Subcutaneous adipose tissue (tissue), 4 donors: ENCODE measurements around the gene AMOTL2. TPM values are rescaled to one million over a fixed set of nuclear protein-coding genes. Genes with fewer than 3 reads are reported as not detected.

Experiments used
- total RNA-seq, 4 donors: library from RNA; depleted of rRNA; stranded (reverse); fragments of >200 nt; gene quantifications; one replicate each; pipeline ENCODE4 v1.1.0, GENCODE V29; 2016
- TF ChIP-seq, protein P1 (sequence below): fragments of 450-650 bp; IDR thresholded peaks from one replicate; pipeline ENCODE4 v1.5.1; 2016; ENCODE audit warnings: low read depth, mild to moderate bottlenecking, control low read depth, antibody characterized with exemption, moderate library complexity

AMOTL2 gene
- total RNA-seq, 4 donors from 2014 or later = 92.4 to 320 (median 137) TPM

GRCh38 chr3:134340362-134340981 is 33.8 kb downstream of the AMOTL2 start:
- TF ChIP-seq, protein P1, sequence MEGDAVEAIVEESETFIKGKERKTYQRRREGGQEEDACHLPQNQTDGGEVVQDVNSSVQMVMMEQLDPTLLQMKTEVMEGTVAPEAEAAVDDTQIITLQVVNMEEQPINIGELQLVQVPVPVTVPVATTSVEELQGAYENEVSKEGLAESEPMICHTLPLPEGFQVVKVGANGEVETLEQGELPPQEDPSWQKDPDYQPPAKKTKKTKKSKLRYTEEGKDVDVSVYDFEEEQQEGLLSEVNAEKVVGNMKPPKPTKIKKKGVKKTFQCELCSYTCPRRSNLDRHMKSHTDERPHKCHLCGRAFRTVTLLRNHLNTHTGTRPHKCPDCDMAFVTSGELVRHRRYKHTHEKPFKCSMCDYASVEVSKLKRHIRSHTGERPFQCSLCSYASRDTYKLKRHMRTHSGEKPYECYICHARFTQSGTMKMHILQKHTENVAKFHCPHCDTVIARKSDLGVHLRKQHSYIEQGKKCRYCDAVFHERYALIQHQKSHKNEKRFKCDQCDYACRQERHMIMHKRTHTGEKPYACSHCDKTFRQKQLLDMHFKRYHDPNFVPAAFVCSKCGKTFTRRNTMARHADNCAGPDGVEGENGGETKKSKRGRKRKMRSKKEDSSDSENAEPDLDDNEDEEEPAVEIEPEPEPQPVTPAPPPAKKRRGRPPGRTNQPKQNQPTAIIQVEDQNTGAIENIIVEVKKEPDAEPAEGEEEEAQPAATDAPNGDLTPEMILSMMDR = no peak

DNA sequence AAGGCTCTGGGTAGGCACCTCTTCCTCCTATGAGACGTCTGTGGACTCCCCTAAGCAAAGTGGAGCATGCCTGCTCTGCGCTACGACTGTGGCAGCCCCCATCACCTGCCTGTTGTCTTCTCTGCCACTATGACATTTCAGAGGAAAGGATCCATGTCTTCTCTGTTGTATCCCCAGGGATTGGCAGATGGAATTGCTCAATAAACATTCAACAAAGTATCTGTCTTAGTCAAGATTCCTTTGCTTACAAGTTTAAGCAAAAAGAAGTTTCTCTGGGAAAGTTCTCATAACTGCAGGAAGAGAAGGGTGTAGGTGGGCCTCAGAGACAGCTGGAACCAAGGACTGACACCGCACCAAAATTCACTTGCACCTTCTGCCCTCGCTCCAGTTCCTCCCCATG is 34.3 kb downstream of the AMOTL2 start:
- TF ChIP-seq, protein P1 = no peak

- TF ChIP-seq, protein P1 = no peak
Measured at GRCh38 chr3:134339331-134339730, 34.9 kb downstream of the AMOTL2 start.

- TF ChIP-seq, protein P1 = no peak
Measured at GRCh38 chr3:134338516-134339261, 35.6 kb downstream of the AMOTL2 start.

- TF ChIP-seq, protein P1 = no peak
Measured at GRCh38 chr3:134338201-134338512, 36.1 kb downstream of the AMOTL2 start.

DNA sequence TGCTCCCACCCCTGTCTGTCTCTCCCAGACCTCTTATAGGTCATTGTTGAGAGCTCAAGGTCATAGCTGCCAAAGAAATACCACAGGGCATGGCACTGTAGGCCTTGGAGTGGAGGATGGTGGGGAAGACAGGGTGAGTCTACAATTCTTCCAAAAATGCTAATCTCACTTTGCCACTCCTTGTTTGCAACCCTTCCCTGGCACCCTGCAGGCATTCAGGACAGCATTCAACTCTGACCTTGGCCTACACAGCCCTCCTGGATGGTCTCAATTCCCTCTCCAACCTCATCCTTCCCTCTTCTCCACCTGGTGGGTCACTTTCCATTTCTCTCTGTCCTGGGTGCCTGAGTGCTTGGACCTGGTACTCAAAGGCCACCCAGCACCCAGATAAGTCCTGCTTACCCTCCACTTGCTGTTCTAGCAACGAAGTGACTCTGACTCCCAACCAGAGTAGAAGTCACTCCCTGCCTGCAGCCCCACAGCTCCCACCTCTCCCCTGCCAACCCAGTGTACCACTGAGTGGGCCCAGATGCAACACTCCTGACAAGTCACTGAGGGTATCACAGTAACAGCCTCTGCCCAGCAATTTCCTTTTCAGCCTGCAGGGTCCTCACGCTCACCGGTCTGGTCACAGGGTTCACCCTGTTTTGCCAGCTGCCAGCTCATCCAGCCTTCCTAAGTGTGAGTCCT is 36.6 kb downstream of the AMOTL2 start:
- TF ChIP-seq, protein P1 = no peak

DNA sequence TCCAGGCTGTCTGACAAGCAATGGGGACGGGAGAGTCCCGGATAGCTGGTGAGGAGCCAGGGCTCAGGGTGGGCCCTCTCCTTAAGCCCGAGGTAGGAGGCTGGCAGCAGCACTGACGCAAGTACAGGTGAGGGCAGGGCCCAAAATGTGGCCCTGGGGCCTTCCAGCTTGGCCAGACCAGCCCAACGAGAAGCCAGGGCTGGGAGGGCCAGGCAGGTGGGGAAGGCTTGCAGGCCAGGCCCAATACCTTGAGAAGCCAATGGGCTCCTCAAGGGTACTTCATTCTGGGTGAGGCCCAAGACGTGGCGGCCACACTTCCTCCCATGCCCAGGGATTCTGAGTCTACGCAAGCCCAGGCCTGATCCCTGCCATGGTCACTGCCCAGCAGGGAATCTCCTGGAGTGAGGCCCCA is 37.2 kb downstream of the AMOTL2 start:
- TF ChIP-seq, protein P1 = no peak
